ENCODE measurements around the gene TNFAIP8. TPM values are rescaled to one million over a fixed set of nuclear protein-coding genes. Genes with fewer than 3 reads are reported as not detected.
A peak's percentile ranks its signal among the peaks of the same experiment; 100 is the strongest.

The TNFAIP8 gene
- total RNA-seq, 4 donors from 2014 or later, result 20.2 to 26.2 (median 22.5) TPM

GRCh38 chr5:119330367-119331183, 25.2 kb upstream of the TNFAIP8 start:
- Histone ChIP-seq H3K27me3 (no peaks in the 10 kb centered on the region), H3K27ac (replicated peaks in 1 of 4) (peak overlapping the region in 1 of 4 donors; percentile 22), H3K4me1 (peaks cover 8 to 44% (median 31%) of the 10 kb centered on the region in 4 donors), H3K9me3 (no peaks in the 10 kb centered on the region), H3K4me3 (no peak overlapping the region), H3K36me3 (no peaks in the 10 kb centered on the region)
- WGBS, result 87% methylated on average over 9 of the region's 9 CpGs
- intact Hi-C loops (cut with DNase I), result loop anchor here (5.0 to 10.0 kb wide), 2 partner anchors 58 to 346 kb away; partner anchors contain the start of gene DTWD2
- no peak for DNase-seq (ENCODE audit: extremely low spot score)
- no peak for TF ChIP-seq CTCF (IDR thresholded peaks at IDR 0.05)
- TF ChIP-seq EP300 (IDR thresholded peaks at IDR 0.05), result no peak
- no peak for TF ChIP-seq POLR2A (IDR thresholded peaks at IDR 0.05; ENCODE audit: low read depth)
- TF ChIP-seq POLR2AphosphoS5 (IDR thresholded peaks at IDR 0.05), result no peak

GRCh38 chr5:119331566-119332095, 24.2 kb upstream of the TNFAIP8 start:
- H3K9me3 ChIP-seq, result no peaks in the 10 kb centered on the region
- no peaks in the 10 kb centered on the region for H3K36me3 ChIP-seq
- peaks cover 10 to 45% (median 33%) of the 10 kb centered on the region in 4 donors for H3K4me1 ChIP-seq
- H3K4me3 ChIP-seq, result no peak overlapping the region
- no peak for DNase-seq (ENCODE audit: extremely low spot score)
- no peak overlapping the region for H3K27ac ChIP-seq (replicated peaks in 1 of 4)
- intact Hi-C loops (cut with DNase I), result loop anchor here (5.0 to 10.0 kb wide), 2 partner anchors 59 to 347 kb away; partner anchors contain the start of gene DTWD2
- no peaks in the 10 kb centered on the region for H3K27me3 ChIP-seq
- TF ChIP-seq CTCF (IDR thresholded peaks at IDR 0.05) (no peak), POLR2A (IDR thresholded peaks at IDR 0.05; ENCODE audit: low read depth) (no peak), POLR2AphosphoS5 (IDR thresholded peaks at IDR 0.05) (no peak), EP300 (IDR thresholded peaks at IDR 0.05) (no peak)
- 99% methylated on average over 3 of the region's 3 CpGs for WGBS

GRCh38 chr5:119332208-119332607, 23.6 kb upstream of the TNFAIP8 start:
- WGBS, result 97% methylated on average over 4 of the region's 4 CpGs
- TF ChIP-seq CTCF (IDR thresholded peaks at IDR 0.05) (no peak), POLR2A (IDR thresholded peaks at IDR 0.05; ENCODE audit: low read depth) (no peak), POLR2AphosphoS5 (IDR thresholded peaks at IDR 0.05) (no peak), EP300 (IDR thresholded peaks at IDR 0.05) (no peak)
- Histone ChIP-seq H3K36me3 (no peaks in the 10 kb centered on the region), H3K9me3 (no peaks in the 10 kb centered on the region), H3K4me3 (no peak overlapping the region), H3K4me1 (peaks cover 16 to 50% (median 38%) of the 10 kb centered on the region in 4 donors), H3K27me3 (no peaks in the 10 kb centered on the region), H3K27ac (replicated peaks in 1 of 4) (no peak overlapping the region)
- intact Hi-C loops (cut with DNase I), result loop anchor here (5.0 to 10.0 kb wide), 2 partner anchors 60 to 347 kb away; partner anchors contain the start of gene DTWD2
- no peak for DNase-seq (ENCODE audit: extremely low spot score)

- Histone ChIP-seq H3K4me1 (peaks cover 23 to 48% (median 41%) of the 10 kb centered on the region in 4 donors), H3K4me3 (no peak overlapping the region), H3K27me3 (no peaks in the 10 kb centered on the region), H3K36me3 (no peaks in the 10 kb centered on the region), H3K9me3 (no peaks in the 10 kb centered on the region), H3K27ac (replicated peaks in 1 of 4) (no peak overlapping the region)
- no peak for DNase-seq (ENCODE audit: extremely low spot score)
- 68% methylated on average over 4 of the region's 4 CpGs for WGBS
- intact Hi-C loops (cut with DNase I), result loop anchor here (5.0 to 10.0 kb wide), 2 partner anchors 61 to 348 kb away; partner anchors contain the start of gene DTWD2
- TF ChIP-seq CTCF (IDR thresholded peaks at IDR 0.05), result no peak
- TF ChIP-seq POLR2AphosphoS5 (IDR thresholded peaks at IDR 0.05), result no peak
These were observed 22.8 kb upstream of the TNFAIP8 start for GRCh38 chr5:119332978-119333401.

Data from esophagus muscularis mucosa (tissue), 4 donors.